HL-60 (cell line): Measurements from ENCODE around the gene NSMF.

ENCODE experiments used
- DNase-seq, 2 experiments: peaks; one replicate each; pipeline ENCODE4 v3.0.0-alpha.2; 2010 to 2020; ENCODE audit warnings: low read depth in 1 of 2, low spot score in 1 of 2
- H3K27ac ChIP-seq: fragments of 250-450 bp; sonication (Bioruptor Pico); replicated peaks from 2 replicates; pipeline ENCODE4 v1.5.1; 2020; ENCODE audit warnings: mild to moderate bottlenecking, moderate library complexity
- H3K27me3 ChIP-seq: fragments of 250-450 bp; sonication (Bioruptor Pico); 2 replicates; pipeline ENCODE4 v1.5.1; 2021; ENCODE audit warnings: mild to moderate bottlenecking, moderate library complexity; ENCODE audit not compliant: insufficient read depth, poor library complexity, severe bottlenecking
- H3K4me3 ChIP-seq: replicated peaks from 2 replicates; pipeline ENCODE4 v1.5.1; 2011; ENCODE audit warnings: mild to moderate bottlenecking, control low read depth, low read length; ENCODE audit not compliant: insufficient read depth
- GABPA ChIP-seq: IDR thresholded peaks from 2 replicates; pipeline ENCODE4 v1.6.1; 2012; ENCODE audit warnings: low read depth
- POLR2AphosphoS5 ChIP-seq: IDR thresholded peaks from 2 replicates; pipeline ENCODE4 v1.6.1; 2012; ENCODE audit warnings: low read depth
- SPI1 ChIP-seq: IDR thresholded peaks from 2 replicates; pipeline ENCODE4 v1.6.1; 2012; ENCODE audit warnings: low read depth, mild to moderate bottlenecking, borderline replicate concordance
- TF ChIP-seq, protein P1 (sequence below): IDR thresholded peaks from one replicate; pipeline ENCODE4 v1.5.1; 2011; ENCODE audit warnings: low read length, control low read depth, inconsistent platforms; ENCODE audit not compliant: insufficient read depth
- TF ChIP-seq, protein P2 (sequence below): IDR thresholded peaks from 2 replicates; pipeline ENCODE4 v1.6.1; 2012; ENCODE audit warnings: low read depth; ENCODE audit not compliant: insufficient replicate concordance

NSMF gene

GRCh38 chr9:137496601-137497375, 37.7 kb upstream of the NSMF start:
- no peak overlapping the region for H3K4me3 ChIP-seq
- H3K27ac ChIP-seq: no peak overlapping the region
- no peak for DNase-seq
- H3K27me3 ChIP-seq: no peaks in the 10 kb centered on the region
- TF ChIP-seq GABPA (no peak), SPI1 (no peak), POLR2AphosphoS5 (no peak)
- TF ChIP-seq, protein P1, sequence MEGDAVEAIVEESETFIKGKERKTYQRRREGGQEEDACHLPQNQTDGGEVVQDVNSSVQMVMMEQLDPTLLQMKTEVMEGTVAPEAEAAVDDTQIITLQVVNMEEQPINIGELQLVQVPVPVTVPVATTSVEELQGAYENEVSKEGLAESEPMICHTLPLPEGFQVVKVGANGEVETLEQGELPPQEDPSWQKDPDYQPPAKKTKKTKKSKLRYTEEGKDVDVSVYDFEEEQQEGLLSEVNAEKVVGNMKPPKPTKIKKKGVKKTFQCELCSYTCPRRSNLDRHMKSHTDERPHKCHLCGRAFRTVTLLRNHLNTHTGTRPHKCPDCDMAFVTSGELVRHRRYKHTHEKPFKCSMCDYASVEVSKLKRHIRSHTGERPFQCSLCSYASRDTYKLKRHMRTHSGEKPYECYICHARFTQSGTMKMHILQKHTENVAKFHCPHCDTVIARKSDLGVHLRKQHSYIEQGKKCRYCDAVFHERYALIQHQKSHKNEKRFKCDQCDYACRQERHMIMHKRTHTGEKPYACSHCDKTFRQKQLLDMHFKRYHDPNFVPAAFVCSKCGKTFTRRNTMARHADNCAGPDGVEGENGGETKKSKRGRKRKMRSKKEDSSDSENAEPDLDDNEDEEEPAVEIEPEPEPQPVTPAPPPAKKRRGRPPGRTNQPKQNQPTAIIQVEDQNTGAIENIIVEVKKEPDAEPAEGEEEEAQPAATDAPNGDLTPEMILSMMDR: no peak
- TF ChIP-seq, protein P2, sequence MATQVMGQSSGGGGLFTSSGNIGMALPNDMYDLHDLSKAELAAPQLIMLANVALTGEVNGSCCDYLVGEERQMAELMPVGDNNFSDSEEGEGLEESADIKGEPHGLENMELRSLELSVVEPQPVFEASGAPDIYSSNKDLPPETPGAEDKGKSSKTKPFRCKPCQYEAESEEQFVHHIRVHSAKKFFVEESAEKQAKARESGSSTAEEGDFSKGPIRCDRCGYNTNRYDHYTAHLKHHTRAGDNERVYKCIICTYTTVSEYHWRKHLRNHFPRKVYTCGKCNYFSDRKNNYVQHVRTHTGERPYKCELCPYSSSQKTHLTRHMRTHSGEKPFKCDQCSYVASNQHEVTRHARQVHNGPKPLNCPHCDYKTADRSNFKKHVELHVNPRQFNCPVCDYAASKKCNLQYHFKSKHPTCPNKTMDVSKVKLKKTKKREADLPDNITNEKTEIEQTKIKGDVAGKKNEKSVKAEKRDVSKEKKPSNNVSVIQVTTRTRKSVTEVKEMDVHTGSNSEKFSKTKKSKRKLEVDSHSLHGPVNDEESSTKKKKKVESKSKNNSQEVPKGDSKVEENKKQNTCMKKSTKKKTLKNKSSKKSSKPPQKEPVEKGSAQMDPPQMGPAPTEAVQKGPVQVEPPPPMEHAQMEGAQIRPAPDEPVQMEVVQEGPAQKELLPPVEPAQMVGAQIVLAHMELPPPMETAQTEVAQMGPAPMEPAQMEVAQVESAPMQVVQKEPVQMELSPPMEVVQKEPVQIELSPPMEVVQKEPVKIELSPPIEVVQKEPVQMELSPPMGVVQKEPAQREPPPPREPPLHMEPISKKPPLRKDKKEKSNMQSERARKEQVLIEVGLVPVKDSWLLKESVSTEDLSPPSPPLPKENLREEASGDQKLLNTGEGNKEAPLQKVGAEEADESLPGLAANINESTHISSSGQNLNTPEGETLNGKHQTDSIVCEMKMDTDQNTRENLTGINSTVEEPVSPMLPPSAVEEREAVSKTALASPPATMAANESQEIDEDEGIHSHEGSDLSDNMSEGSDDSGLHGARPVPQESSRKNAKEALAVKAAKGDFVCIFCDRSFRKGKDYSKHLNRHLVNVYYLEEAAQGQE: no peak

DNA sequence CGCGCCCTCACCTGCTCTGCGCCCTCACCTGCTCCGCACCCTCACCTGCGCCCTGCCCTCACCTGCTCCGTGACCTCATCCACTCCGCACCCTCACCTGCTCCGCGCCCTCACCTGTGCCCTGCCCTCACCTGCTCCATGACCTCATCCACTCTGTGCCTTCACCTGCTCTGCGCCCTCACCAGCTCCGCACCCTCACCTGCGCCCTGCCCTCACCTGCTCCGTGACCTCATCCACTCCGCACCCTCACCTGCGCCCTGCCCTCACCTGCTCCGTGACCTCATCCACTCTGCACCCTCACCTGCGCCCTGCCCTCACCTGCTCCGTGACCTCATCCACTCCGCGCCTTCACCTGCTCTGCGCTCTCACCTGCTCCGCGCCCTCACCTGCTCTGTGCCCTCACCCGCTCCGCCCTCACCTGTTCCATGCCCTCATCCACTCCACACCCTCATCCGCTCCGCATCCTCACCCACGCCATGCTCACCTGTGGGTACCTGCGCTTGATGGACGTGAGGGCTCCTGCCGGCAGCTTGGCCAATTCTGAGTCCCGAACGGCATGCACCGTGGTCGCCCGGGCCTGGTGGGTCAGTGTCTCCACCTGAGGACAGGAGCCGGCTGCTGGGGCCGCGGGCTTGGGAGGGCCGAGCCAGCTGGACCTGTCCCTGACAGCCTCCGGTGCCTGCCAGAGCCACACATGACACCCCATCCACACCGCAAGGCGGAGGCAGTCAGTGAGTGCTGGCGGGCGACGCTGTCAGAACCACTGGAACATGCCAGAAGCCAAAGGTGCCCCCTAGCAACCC, 35.6 kb upstream of the NSMF start:
- Histone ChIP-seq H3K4me3 (no peak overlapping the region), H3K27me3 (no peaks in the 10 kb centered on the region), H3K27ac (no peak overlapping the region)
- TF ChIP-seq, protein P1: no peak
- TF ChIP-seq GABPA: no peak
- no peak for TF ChIP-seq SPI1
- no peak for TF ChIP-seq POLR2AphosphoS5
- TF ChIP-seq, protein P2: no peak
- no peak for DNase-seq

DNA sequence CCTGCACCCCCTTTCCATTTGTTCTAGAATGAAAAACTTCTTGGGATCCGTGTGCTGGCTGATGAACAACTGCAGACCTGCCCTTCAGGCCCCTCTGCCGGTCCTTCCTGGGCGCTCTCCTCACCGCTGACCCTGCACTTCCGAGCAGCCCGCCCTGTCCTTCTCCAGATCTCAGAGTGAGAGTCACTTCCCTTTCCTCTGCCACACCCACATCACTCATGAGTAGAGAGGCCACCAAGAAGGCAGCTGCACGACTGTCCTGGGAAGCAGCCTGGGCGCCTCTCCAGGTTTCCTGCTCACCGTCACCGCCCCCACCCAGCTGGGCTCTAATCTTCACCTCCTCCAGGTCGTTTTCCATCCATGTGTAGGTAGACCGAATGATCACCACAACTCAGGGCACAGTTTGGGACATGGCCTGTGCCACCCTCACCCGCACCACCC, 35.0 kb upstream of the NSMF start:
- no peak overlapping the region for H3K4me3 ChIP-seq
- DNase-seq: peak; percentile 79 to 81
- no peak overlapping the region; the same call in 1 of the 2 replicates for H3K27ac ChIP-seq
- peak; percentile 64 for TF ChIP-seq POLR2AphosphoS5
- TF ChIP-seq, protein P1: no peak
- peak; percentile 88 for TF ChIP-seq SPI1
- TF ChIP-seq GABPA: no peak
- TF ChIP-seq, protein P2: no peak
- H3K27me3 ChIP-seq: no peaks in the 10 kb centered on the region
